GM12801 (cell line): ENCODE measurements around the gene WDFY3.

Experiments used
- CTCF ChIP-seq: IDR thresholded peaks from one replicate; pipeline ENCODE4 v1.5.1; 2011; ENCODE audit warnings: control low read depth; ENCODE audit not compliant: insufficient read length; ENCODE audit errors: extremely low read depth

The WDFY3 gene

GRCh38 chr4:84977396-84977795 is 10.9 kb upstream of the WDFY3 start:
- no peak for TF ChIP-seq CTCF

GRCh38 chr4:84973856-84974255 is 7.4 kb upstream of the WDFY3 start:
- no peak for TF ChIP-seq CTCF

GRCh38 chr4:84971319-84971932 is 4.9 kb upstream of the WDFY3 start:
- TF ChIP-seq CTCF = no peak

GRCh38 chr4:84968925-84969324 is 2.4 kb upstream of the WDFY3 start:
- TF ChIP-seq CTCF = no peak

- no peak for TF ChIP-seq CTCF
Observed at GRCh38 chr4:84967243-84967690, 777 bp upstream of the WDFY3 start.

DNA sequence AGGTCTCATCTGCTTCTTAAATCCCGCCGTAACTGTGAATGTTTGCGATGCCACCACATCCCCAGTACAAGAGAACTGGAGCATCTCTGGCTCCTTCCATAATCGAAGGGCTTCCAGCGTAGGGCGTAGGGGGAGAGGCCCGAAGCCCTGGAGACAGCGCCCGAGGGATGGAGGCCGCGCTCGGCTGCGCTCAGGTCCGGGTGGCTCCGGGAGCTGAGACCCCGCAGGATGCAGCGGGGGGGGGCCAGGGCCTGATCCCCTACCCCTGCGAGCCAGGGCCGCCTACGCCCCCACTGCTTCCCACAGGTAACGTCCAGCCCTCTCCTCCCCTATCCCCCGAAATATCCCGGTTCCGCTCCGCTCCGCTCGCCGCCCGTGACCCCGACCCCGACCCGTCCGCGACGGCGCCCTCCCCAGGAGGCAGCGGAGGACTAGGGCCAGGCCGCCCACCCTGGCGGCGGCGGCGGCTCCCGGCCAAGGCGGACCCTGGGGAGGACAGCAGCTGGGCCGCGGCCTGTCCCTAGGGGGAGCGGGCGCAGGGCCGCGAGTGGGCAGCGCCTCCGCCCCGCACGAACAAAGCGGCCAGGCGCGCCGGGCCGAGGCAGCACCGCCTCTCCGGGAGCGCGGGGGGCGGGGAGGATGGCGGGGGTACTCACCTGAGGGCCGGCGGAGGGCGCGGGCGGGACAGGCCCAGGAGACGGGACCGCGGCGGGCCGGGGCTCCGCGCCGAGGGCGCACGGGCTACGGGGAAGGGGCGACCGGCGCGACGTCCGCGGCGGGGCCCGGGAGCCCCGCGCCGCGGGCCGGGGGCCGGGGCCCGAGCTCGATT is 723 bp downstream of the WDFY3 start:
- no peak for TF ChIP-seq CTCF

DNA sequence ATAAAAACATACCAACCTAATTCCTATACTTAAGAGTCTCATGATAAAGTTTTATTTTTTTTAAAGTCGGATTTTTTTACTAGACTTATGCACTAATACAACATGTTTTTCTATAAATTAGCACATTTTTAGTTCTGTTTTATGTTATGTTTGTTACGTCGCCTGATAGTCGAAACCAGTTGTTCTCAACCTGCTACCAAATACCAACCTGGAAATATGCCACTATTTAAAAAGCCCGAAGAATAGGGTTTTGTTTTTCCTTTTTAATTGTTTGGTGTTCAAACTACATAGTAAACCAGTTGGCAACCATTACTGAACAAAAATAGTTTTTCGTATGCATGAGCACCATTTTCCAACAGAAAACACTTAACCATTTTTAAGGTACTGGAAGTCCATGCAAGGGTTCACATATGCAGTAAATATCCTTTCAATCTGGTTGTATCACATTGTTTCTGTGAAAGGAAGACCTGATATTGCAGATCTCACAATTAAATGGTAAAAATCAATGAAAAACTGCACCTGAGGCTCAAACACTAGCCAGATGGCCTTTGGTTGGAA is 1.4 kb downstream of the WDFY3 start:
- no peak for TF ChIP-seq CTCF
